HEK293 (cell line): ENCODE results near the gene TMEM145.

ENCODE experiments used
- CTCF ChIA-PET: fragments of 350-600 bp; formaldehyde crosslinking; extraction: SDS; loops from one replicate; lab custom pipeline; 2021; ENCODE audit warnings: antibody characterized with exemption; lab: Yijun Ruan, JAX
- POLR2A ChIA-PET: fragments of 300-600 bp; formaldehyde crosslinking; extraction: SDS; loops from one replicate; lab custom pipeline; 2020; ENCODE audit warnings: antibody characterized with exemption, inconsistent platforms; lab: Yijun Ruan, JAX
- H3K27ac ChIP-seq: fragments of 200-500 bp; sonication (Bioruptor generic); 2 replicates; pipeline ENCODE4 v1.5.1; 2014; ENCODE audit warnings: low read depth, low read length, control low read depth, inconsistent platforms; ENCODE audit errors: extremely low read depth
- H3K36me3 ChIP-seq, 2 experiments: fragments of 200-500 bp in 1 of 2; sonication (Bioruptor generic) in 1 of 2; 1 replicate in 1 of 2; 2 replicates in 1 of 2; pipeline ENCODE4 v1.5.1; 2014 to 2017; ENCODE audit warnings: inconsistent platforms in 2 of 2, low read length in 2 of 2; ENCODE audit not compliant: control insufficient read depth in 2 of 2, insufficient read depth in 1 of 2
- H3K4me1 ChIP-seq: fragments of 200-500 bp; sonication (Bioruptor generic); 2 replicates; pipeline ENCODE4 v1.5.1; 2014; ENCODE audit warnings: mild to moderate bottlenecking, low read length, inconsistent platforms; ENCODE audit not compliant: control insufficient read depth, insufficient read depth
- H3K4me3 ChIP-seq: 2 replicates; pipeline ENCODE4 v1.5.1; 2011; ENCODE audit warnings: low read depth, mild to moderate bottlenecking, control low read depth, low read length, moderate library complexity
- H3K9me3 ChIP-seq: fragments of 200-500 bp; sonication (Bioruptor generic); 2 replicates; pipeline ENCODE4 v1.5.1; 2014; ENCODE audit warnings: low read depth, low read length, inconsistent platforms; ENCODE audit not compliant: control insufficient read depth, insufficient read depth
- BCL11B ChIP-seq: fragments of 450-650 bp; formaldehyde crosslinking; IDR thresholded peaks from 2 replicates; pipeline ENCODE4 v1.5.1; 2016; ENCODE audit warnings: low read depth, missing biosample characterization, missing genetic modification characterization
- CTCF ChIP-seq: fragments of 450-650 bp; formaldehyde crosslinking; IDR thresholded peaks from 2 replicates; pipeline ENCODE4 v1.5.1; 2016; ENCODE audit warnings: missing biosample characterization, missing genetic modification characterization
- GLI2 ChIP-seq: fragments of 450-650 bp; formaldehyde crosslinking; IDR thresholded peaks from 2 replicates; pipeline ENCODE4; 2017; ENCODE audit warnings: missing biosample characterization, missing genetic modification characterization, low read depth, borderline replicate concordance
- KLF9 ChIP-seq: fragments of 450-650 bp; formaldehyde crosslinking; IDR thresholded peaks from 2 replicates; pipeline ENCODE4 v1.5.1; 2016; ENCODE audit warnings: missing biosample characterization, missing genetic modification characterization, low read depth
- OSR2 ChIP-seq: fragments of 450-650 bp; formaldehyde crosslinking; IDR thresholded peaks from 2 replicates; pipeline ENCODE4 v1.5.1; 2016; ENCODE audit warnings: missing biosample characterization, missing genetic modification characterization
- SALL2 ChIP-seq: fragments of 450-650 bp; formaldehyde crosslinking; IDR thresholded peaks from 2 replicates; pipeline ENCODE4 v1.5.0; 2017; ENCODE audit warnings: missing biosample characterization, mild to moderate bottlenecking, missing genetic modification characterization, borderline replicate concordance
- SCRT1 ChIP-seq: fragments of 450-650 bp; formaldehyde crosslinking; IDR thresholded peaks from 2 replicates; pipeline ENCODE4 v1.5.1; 2016; ENCODE audit warnings: missing biosample characterization, missing genetic modification characterization, borderline replicate concordance
- SP7 ChIP-seq: fragments of 450-650 bp; formaldehyde crosslinking; IDR thresholded peaks from 2 replicates; pipeline ENCODE4 v1.5.1; 2016; ENCODE audit warnings: missing biosample characterization, missing genetic modification characterization
- ZBTB11 ChIP-seq: fragments of 450-650 bp; formaldehyde crosslinking; conservative IDR thresholded peaks from 2 replicates; pipeline ENCODE4 v1.5.1; 2016; ENCODE audit warnings: low read depth, missing biosample characterization, missing genetic modification characterization
- ZBTB44 ChIP-seq: fragments of 450-650 bp; IDR thresholded peaks from 2 replicates; pipeline ENCODE4 v1.5.1; 2018; ENCODE audit warnings: missing biosample characterization, mild to moderate bottlenecking, missing genetic modification characterization
- ZNF146 ChIP-seq: fragments of 450-650 bp; formaldehyde crosslinking; IDR thresholded peaks from 2 replicates; pipeline ENCODE4 v1.5.1; 2016; ENCODE audit warnings: missing biosample characterization, missing genetic modification characterization
- ZNF266 ChIP-seq: fragments of 450-650 bp; formaldehyde crosslinking; IDR thresholded peaks from 2 replicates; pipeline ENCODE4 v1.5.1; 2016; ENCODE audit warnings: missing biosample characterization, missing genetic modification characterization, low read depth
- ZNF280C ChIP-seq: fragments of 450-650 bp; formaldehyde crosslinking; IDR thresholded peaks from 2 replicates; pipeline ENCODE4 v1.5.1; 2016; ENCODE audit warnings: missing biosample characterization, missing genetic modification characterization
- ZNF48 ChIP-seq: fragments of 450-650 bp; formaldehyde crosslinking; IDR thresholded peaks from 2 replicates; pipeline ENCODE4 v1.5.1; 2016; ENCODE audit warnings: missing biosample characterization, missing genetic modification characterization
- ZNF561 ChIP-seq: fragments of 450-650 bp; IDR thresholded peaks from 2 replicates; pipeline ENCODE4 v1.5.1; 2018; ENCODE audit warnings: missing biosample characterization, missing genetic modification characterization, borderline replicate concordance
- ZNF571 ChIP-seq: fragments of 450-650 bp; formaldehyde crosslinking; IDR thresholded peaks from 2 replicates; pipeline ENCODE4 v1.5.0; 2017; ENCODE audit warnings: missing biosample characterization, missing genetic modification characterization
- ZNF580 ChIP-seq: fragments of 450-650 bp; formaldehyde crosslinking; IDR thresholded peaks from 2 replicates; pipeline ENCODE4 v1.5.1; 2016; ENCODE audit warnings: missing biosample characterization, missing genetic modification characterization
- ZNF624 ChIP-seq: fragments of 450-650 bp; formaldehyde crosslinking; IDR thresholded peaks from 2 replicates; pipeline ENCODE4 v1.5.1; 2017; ENCODE audit warnings: missing biosample characterization, missing genetic modification characterization
- ZNF629 ChIP-seq: fragments of 450-650 bp; formaldehyde crosslinking; IDR thresholded peaks from 2 replicates; pipeline ENCODE4 v1.5.1; 2017; ENCODE audit warnings: missing biosample characterization, missing genetic modification characterization
- ZNF658 ChIP-seq: fragments of 450-650 bp; formaldehyde crosslinking; IDR thresholded peaks from 2 replicates; pipeline ENCODE4; 2016; ENCODE audit warnings: missing biosample characterization, missing genetic modification characterization
- ZNF707 ChIP-seq: fragments of 450-650 bp; formaldehyde crosslinking; IDR thresholded peaks from 2 replicates; pipeline ENCODE4 v1.5.1; 2016; ENCODE audit warnings: missing biosample characterization, missing genetic modification characterization
- ZNF76 ChIP-seq: fragments of 450-650 bp; formaldehyde crosslinking; IDR thresholded peaks from 2 replicates; pipeline ENCODE4; 2016; ENCODE audit warnings: low read depth, missing biosample characterization, missing genetic modification characterization, borderline replicate concordance
- ZNF792 ChIP-seq: fragments of 450-650 bp; formaldehyde crosslinking; IDR thresholded peaks from 2 replicates; pipeline ENCODE4 v1.5.1; 2016; ENCODE audit warnings: missing biosample characterization, missing genetic modification characterization

The TMEM145 gene

GRCh38 chr19:42344336-42344893, 31.3 kb downstream of the TMEM145 start (continued):
- no peak for TF ChIP-seq BCL11B (tag by site-specific recombination)
- TF ChIP-seq ZNF280C (tag by site-specific recombination), result no peak
- no peak for TF ChIP-seq KLF9 (tag by site-specific recombination)

- H3K4me3 ChIP-seq, result no peak overlapping the region
- no peaks in the 10 kb centered on the region for H3K4me1 ChIP-seq
- CTCF ChIA-PET, result interaction anchor here (0.6 to 1.0 kb wide), 4 partner anchors 9 to 93 kb away, joined by 3 to 4 read pairs (median 4); no protein-coding TSS in a partner anchor
These were observed 32.2 kb downstream of the TMEM145 start for GRCh38 chr19:42345191-42345812.

GRCh38 chr19:42348211-42348610, 35.1 kb downstream of the TMEM145 start:
- Histone ChIP-seq H3K4me1 (no peaks in the 10 kb centered on the region), H3K36me3 (peaks cover 51 to 59% of the 10 kb centered on the region in 2 experiments)
- CTCF ChIA-PET, result interaction anchor here (1.4 kb wide), 1 partner anchor 13 kb away, joined by 4 read pairs; no protein-coding TSS in a partner anchor

More at GRCh38 chr19:42345191-42345812, 32.2 kb downstream of the TMEM145 start:
- no peaks in the 10 kb centered on the region for H3K9me3 ChIP-seq
- TF ChIP-seq ZNF146 (tag by site-specific recombination), result peak; percentile 92
- no peak for TF ChIP-seq ZNF580
- POLR2A ChIA-PET, result no interaction called here
- no peak overlapping the region for H3K27ac ChIP-seq
- peaks cover 59 to 80% of the 10 kb centered on the region in 2 experiments for H3K36me3 ChIP-seq

More at GRCh38 chr19:42348211-42348610, 35.1 kb downstream of the TMEM145 start:
- Histone ChIP-seq H3K27ac (no peak overlapping the region), H3K4me3 (no peak overlapping the region), H3K9me3 (no peaks in the 10 kb centered on the region)
- POLR2A ChIA-PET, result no interaction called here
- TF ChIP-seq CTCF (tag by site-specific recombination) (no peak), ZBTB44 (tag by site-specific recombination) (no peak), ZNF48 (tag by site-specific recombination) (no peak), ZBTB11 (tag by site-specific recombination) (no peak), ZNF624 (no peak), SCRT1 (tag by site-specific recombination) (no peak), GLI2 (tag by site-specific recombination) (no peak), SP7 (tag by site-specific recombination) (no peak), ZNF266 (tag by site-specific recombination) (no peak), OSR2 (tag by site-specific recombination) (no peak), ZNF571 (tag by site-specific recombination) (no peak), ZNF561 (no peak), ZNF658 (tag by site-specific recombination) (no peak), ZNF76 (tag by site-specific recombination) (no peak), ZNF792 (tag by site-specific recombination) (no peak), ZNF629 (tag by site-specific recombination) (no peak), ZNF707 (tag by site-specific recombination) (no peak), SALL2 (tag by site-specific recombination) (no peak)
